ENCODE results near the gene RNF220. TPM values are rescaled to one million over a fixed set of nuclear protein-coding genes. Genes with fewer than 3 reads are reported as not detected.

The RNF220 gene
- total and polyA plus RNA-seq, 2 experiments from 2014 or later, result 47.4 to 123 TPM

- Histone ChIP-seq H2AFZ (peak overlapping the region; percentile 92), H3K9me3 (ENCODE audit: low read depth) (no peaks in the 10 kb centered on the region), H3K27me3 (replicated peaks; ENCODE audit: insufficient read depth) (no peaks in the 10 kb centered on the region), H4K20me1 (ENCODE audit: insufficient read depth) (no peaks in the 10 kb centered on the region), H3K27ac (no peak overlapping the region), H3F3A (ENCODE audit: insufficient read depth) (peaks cover 18% of the 10 kb centered on the region), H3K79me2 (ENCODE audit: insufficient read depth) (no peaks in the 10 kb centered on the region), H3K4me2 (ENCODE audit: unreplicated experiment) (peak overlapping the region; percentile 64), H3K36me3 (ENCODE audit: low read depth) (no peaks in the 10 kb centered on the region), H3K4me3 (peak overlapping the region; percentile 74), H3K9me2 (ENCODE audit: insufficient read depth) (no peaks in the 10 kb centered on the region), H3K9ac (peak overlapping the region; percentile 82), H3K4me1 (ENCODE audit: insufficient read depth) (peaks cover 24% of the 10 kb centered on the region)
- 88 to 92% methylated on average over 7 of the region's 7 CpGs for WGBS, 2 experiments (ENCODE audit: low coverage in 1 of 2, low lambda C conversion rate in 2 of 2, missing lambda C conversion rate in 2 of 2)
- in situ Hi-C loops (cut with MboI), result no loop called here
- no peak for DNase-seq
- no peak for TF ChIP-seq EZH2phosphoT487 (IDR thresholded peaks at IDR 0.05; ENCODE audit: insufficient read depth, low read depth)
- TF ChIP-seq EZH2 (IDR thresholded peaks at IDR 0.05; ENCODE audit: insufficient read depth, poor library complexity, severe bottlenecking), result no peak
These were observed 270.1 kb downstream of the RNF220 start for GRCh38 chr1:44675186-44675585.

GRCh38 chr1:44676484-44677200, 271.6 kb downstream of the RNF220 start:
- H3F3A ChIP-seq (ENCODE audit: insufficient read depth), result peaks cover 18% of the 10 kb centered on the region
- DNase-seq, result peak; percentile 59
- TF ChIP-seq EZH2 (IDR thresholded peaks at IDR 0.05; ENCODE audit: insufficient read depth, poor library complexity, severe bottlenecking) (no peak), EZH2phosphoT487 (IDR thresholded peaks at IDR 0.05; ENCODE audit: insufficient read depth, low read depth) (no peak)
- no peak overlapping the region for H3K4me3 ChIP-seq
- peaks cover 24% of the 10 kb centered on the region for H3K4me1 ChIP-seq (ENCODE audit: insufficient read depth)
- H3K9ac ChIP-seq, result no peak overlapping the region
- H3K36me3 ChIP-seq (ENCODE audit: low read depth), result no peaks in the 10 kb centered on the region
- H3K27ac ChIP-seq, result peak overlapping the region; percentile 31
- peak overlapping the region; percentile 42 for H3K4me2 ChIP-seq (ENCODE audit: unreplicated experiment)
- in situ Hi-C loops (cut with MboI), result no loop called here
- H2AFZ ChIP-seq, result 0 out of 2 replicates have a peak overlapping the region, but pooled peaks have one; percentile 6
- H3K79me2 ChIP-seq (ENCODE audit: insufficient read depth), result no peaks in the 10 kb centered on the region
- 89 to 97% methylated on average over 5 of the region's 5 CpGs for WGBS, 2 experiments (ENCODE audit: low coverage in 1 of 2, low lambda C conversion rate in 2 of 2, missing lambda C conversion rate in 2 of 2)
- no peaks in the 10 kb centered on the region for H3K9me2 ChIP-seq (ENCODE audit: insufficient read depth)
- no peaks in the 10 kb centered on the region for H3K27me3 ChIP-seq (replicated peaks; ENCODE audit: insufficient read depth)
- H4K20me1 ChIP-seq (ENCODE audit: insufficient read depth), result no peaks in the 10 kb centered on the region
- no peaks in the 10 kb centered on the region for H3K9me3 ChIP-seq (ENCODE audit: low read depth)

- Histone ChIP-seq H3K36me3 (ENCODE audit: low read depth) (no peaks in the 10 kb centered on the region), H3K4me1 (ENCODE audit: insufficient read depth) (peaks cover 24% of the 10 kb centered on the region), H3K27me3 (replicated peaks; ENCODE audit: insufficient read depth) (no peaks in the 10 kb centered on the region), H3F3A (ENCODE audit: insufficient read depth) (peaks cover 18% of the 10 kb centered on the region), H3K4me2 (ENCODE audit: unreplicated experiment) (no peak overlapping the region), H3K9ac (no peak overlapping the region), H3K4me3 (no peak overlapping the region), H3K9me3 (ENCODE audit: low read depth) (no peaks in the 10 kb centered on the region), H3K79me2 (ENCODE audit: insufficient read depth) (no peaks in the 10 kb centered on the region), H3K9me2 (ENCODE audit: insufficient read depth) (no peaks in the 10 kb centered on the region), H2AFZ (0 out of 2 replicates have a peak overlapping the region, but pooled peaks have one; percentile 6), H4K20me1 (ENCODE audit: insufficient read depth) (no peaks in the 10 kb centered on the region), H3K27ac (peak overlapping the region; percentile 31; the same call in 1 of the 2 replicates)
- WGBS, 2 experiments (ENCODE audit: low coverage in 1 of 2, low lambda C conversion rate in 2 of 2, missing lambda C conversion rate in 2 of 2), result 56 to 64% methylated on average over 6 of the region's 6 CpGs
- in situ Hi-C loops (cut with MboI), result no loop called here
- TF ChIP-seq EZH2 (IDR thresholded peaks at IDR 0.05; ENCODE audit: insufficient read depth, poor library complexity, severe bottlenecking) (no peak), EZH2phosphoT487 (IDR thresholded peaks at IDR 0.05; ENCODE audit: insufficient read depth, low read depth) (no peak)
- DNase-seq, result peak; percentile 81
These were observed 272.2 kb downstream of the RNF220 start for GRCh38 chr1:44677201-44677766.

GRCh38 chr1:44678120-44678519, 273.1 kb downstream of the RNF220 start:
- Histone ChIP-seq H4K20me1 (ENCODE audit: insufficient read depth) (no peaks in the 10 kb centered on the region), H2AFZ (no peak overlapping the region), H3K4me3 (no peak overlapping the region), H3K27me3 (replicated peaks; ENCODE audit: insufficient read depth) (no peaks in the 10 kb centered on the region), H3F3A (ENCODE audit: insufficient read depth) (peaks cover 18% of the 10 kb centered on the region), H3K9me3 (ENCODE audit: low read depth) (no peaks in the 10 kb centered on the region), H3K4me1 (ENCODE audit: insufficient read depth) (peaks cover 24% of the 10 kb centered on the region), H3K79me2 (ENCODE audit: insufficient read depth) (no peaks in the 10 kb centered on the region), H3K4me2 (ENCODE audit: unreplicated experiment) (no peak overlapping the region), H3K9ac (no peak overlapping the region), H3K36me3 (ENCODE audit: low read depth) (no peaks in the 10 kb centered on the region), H3K9me2 (ENCODE audit: insufficient read depth) (no peaks in the 10 kb centered on the region), H3K27ac (no peak overlapping the region)
- 87 to 100% methylated on average over 2 of the region's 2 CpGs for WGBS, 2 experiments (ENCODE audit: low coverage in 1 of 2, low lambda C conversion rate in 2 of 2, missing lambda C conversion rate in 2 of 2)
- DNase-seq, result no peak
- no peak for TF ChIP-seq EZH2 (IDR thresholded peaks at IDR 0.05; ENCODE audit: insufficient read depth, poor library complexity, severe bottlenecking)
- no peak for TF ChIP-seq EZH2phosphoT487 (IDR thresholded peaks at IDR 0.05; ENCODE audit: insufficient read depth, low read depth)
- in situ Hi-C loops (cut with MboI), result no loop called here
